Heart left ventricle (tissue), 13 donors: ENCODE measurements around the gene SCNN1G.

Experiments used
- CTCF ChIP-seq, 12 donors: fragments of 200-600 bp; sonication (generic) in 4 of 12; IDR thresholded peaks; one replicate each; pipeline versions ENCODE4 v1.5.0 to v1.8.0; 2018 to 2022; ENCODE audit warnings: antibody characterized with exemption in 12 of 12, mild to moderate bottlenecking in 5 of 12
- POLR2A ChIP-seq, 2 donors: fragments of 450-650 bp; IDR thresholded peaks; one replicate each; pipeline ENCODE4 v1.6.1; 2017; ENCODE audit warnings: antibody characterized with exemption in 2 of 2, mild to moderate bottlenecking in 2 of 2, moderate library complexity in 2 of 2
- donor health status: ischemic (EF 13 %, LVEDD 7.1; RV severe dilation, severe dysfunction).
- donor health status: DM: no; HTN: yes; CAD: no.
- donor health status: DM: no; HTN: no; CAD: no.
- donor health status: ischemic (EF 25% LVEDD 6.9; RV normal size, moderate dysfunction).
- donor health status: ischemic (EF 25% LVEDD 5.7; RV mildly dilated, moderate dysfunction).
- donor health status: ischemic (EF 35%, LVEDD 5.7; RV mildly dilated, moderate dysfunction).
- donor health status: nonischemic (EF 11% LVEDD 7.7; RV severe dilation, severe dysfunction).
- donor health status: DM: yes; HTN: yes; CAD: no.
- donor health status: PGD.
- donor health status: ischemic (EF 29% LVEDD 5.4; RV normal size, mild dysfunction).
- donor health status: nonischemic (EF 23%, LVEDD 6.1; RV moderate dilation, normal function).

- TF ChIP-seq CTCF (IDR thresholded peaks at IDR 0.05) (no peak), POLR2A (IDR thresholded peaks at IDR 0.05) (no peak)
Observed at GRCh38 chr16:23141500-23141899, 41.0 kb upstream of the SCNN1G start.
